ENCODE measurements around the gene FOXR1. TPM values are rescaled to one million over a fixed set of nuclear protein-coding genes. Genes with fewer than 3 reads are reported as not detected.
"Not testable (repeated sequence)": the region's sequence is repeated elsewhere in the genome, so short reads cannot be mapped to it uniquely, and the experiment has no call there.

Gene FOXR1
- total RNA-seq, 2 donors from 2014 or later, result not detected

DNA sequence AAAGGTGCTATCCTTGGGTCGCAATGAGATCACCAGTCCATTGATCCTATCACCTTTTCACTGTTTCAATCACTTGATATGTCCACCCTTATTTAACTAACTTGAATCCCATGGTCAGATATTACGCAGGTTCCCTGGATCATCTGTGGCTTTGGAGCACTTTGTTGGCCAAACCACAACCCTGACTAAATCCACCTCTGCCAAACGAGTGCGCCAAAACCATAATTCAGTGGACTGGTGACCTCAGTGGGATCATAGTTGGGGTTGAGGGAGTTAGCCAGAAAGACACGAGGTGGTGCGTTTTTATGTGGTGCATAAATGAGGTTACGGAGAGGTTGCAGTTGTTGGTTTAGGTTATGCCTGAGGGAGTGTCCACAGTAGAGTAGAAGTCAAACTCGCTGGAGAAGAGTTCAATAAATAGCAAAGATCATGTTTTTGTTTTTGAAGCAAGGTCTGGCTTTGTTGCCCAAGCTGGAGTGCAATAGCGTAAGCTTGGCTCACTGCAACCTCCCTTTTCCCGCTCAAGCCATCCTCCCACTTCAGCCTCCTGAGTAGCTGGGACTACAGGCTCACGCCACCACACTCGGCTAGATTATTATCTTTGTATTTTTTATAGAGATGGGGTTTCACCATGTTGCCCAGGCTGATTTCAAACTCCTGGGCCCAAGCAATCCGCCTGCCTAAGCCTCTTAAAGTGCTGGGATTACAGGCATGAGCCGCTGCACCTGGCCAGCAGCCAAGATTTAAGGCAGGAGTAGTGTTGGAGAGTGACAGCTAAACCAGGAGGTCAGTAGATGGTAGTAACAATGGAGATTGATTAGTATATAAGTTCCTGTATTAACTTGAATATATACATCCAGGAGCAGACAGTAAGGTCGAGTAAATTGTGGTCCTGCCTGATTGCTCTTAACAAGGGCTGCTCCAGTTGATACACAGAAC is 4.5 kb downstream of the FOXR1 start:
- no peaks in the 10 kb centered on the region for H3K9me3 ChIP-seq
- no peak for DNase-seq (ENCODE audit: low spot score)
- H3K27ac ChIP-seq, result no peak overlapping the region
- H3K4me1 ChIP-seq (ENCODE audit: control insufficient read depth in 1 of 2, low read depth in 2 of 2), result no peaks in the 10 kb centered on the region
- H3K27me3 ChIP-seq (replicated peaks; ENCODE audit: insufficient read depth), result no peaks in the 10 kb centered on the region
- H3K36me3 ChIP-seq, result no peaks in the 10 kb centered on the region
- TF ChIP-seq, protein P1, sequence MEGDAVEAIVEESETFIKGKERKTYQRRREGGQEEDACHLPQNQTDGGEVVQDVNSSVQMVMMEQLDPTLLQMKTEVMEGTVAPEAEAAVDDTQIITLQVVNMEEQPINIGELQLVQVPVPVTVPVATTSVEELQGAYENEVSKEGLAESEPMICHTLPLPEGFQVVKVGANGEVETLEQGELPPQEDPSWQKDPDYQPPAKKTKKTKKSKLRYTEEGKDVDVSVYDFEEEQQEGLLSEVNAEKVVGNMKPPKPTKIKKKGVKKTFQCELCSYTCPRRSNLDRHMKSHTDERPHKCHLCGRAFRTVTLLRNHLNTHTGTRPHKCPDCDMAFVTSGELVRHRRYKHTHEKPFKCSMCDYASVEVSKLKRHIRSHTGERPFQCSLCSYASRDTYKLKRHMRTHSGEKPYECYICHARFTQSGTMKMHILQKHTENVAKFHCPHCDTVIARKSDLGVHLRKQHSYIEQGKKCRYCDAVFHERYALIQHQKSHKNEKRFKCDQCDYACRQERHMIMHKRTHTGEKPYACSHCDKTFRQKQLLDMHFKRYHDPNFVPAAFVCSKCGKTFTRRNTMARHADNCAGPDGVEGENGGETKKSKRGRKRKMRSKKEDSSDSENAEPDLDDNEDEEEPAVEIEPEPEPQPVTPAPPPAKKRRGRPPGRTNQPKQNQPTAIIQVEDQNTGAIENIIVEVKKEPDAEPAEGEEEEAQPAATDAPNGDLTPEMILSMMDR (IDR thresholded peaks at IDR 0.05), result no peak
- no peak overlapping the region for H3K4me3 ChIP-seq
- no peak for ATAC-seq (ENCODE audit: insufficient number of reproducible peaks, low FRiP score, low read depth)

DNA sequence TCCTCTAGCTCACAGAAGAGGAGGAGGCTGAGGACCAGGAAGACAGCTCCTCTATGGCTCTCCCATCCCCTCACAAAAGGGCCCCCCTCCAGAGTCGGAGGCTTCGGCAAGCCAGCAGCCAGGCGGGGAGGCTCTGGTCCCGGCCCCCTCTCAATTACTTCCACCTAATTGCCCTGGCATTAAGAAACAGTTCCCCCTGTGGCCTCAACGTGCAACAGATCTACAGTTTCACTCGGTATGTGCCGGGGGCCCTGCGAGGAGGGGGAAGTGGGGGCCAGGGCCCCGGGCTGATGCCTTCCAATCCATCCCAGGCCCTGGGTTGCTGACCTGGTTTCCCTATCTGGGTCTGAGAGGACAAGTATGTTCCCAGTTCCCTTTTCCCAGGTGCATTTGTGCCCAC is 7.9 kb downstream of the FOXR1 start:
- H3K27ac ChIP-seq, result no peak overlapping the region
- H3K27me3 ChIP-seq (replicated peaks; ENCODE audit: insufficient read depth), result no peaks in the 10 kb centered on the region
- ATAC-seq (ENCODE audit: insufficient number of reproducible peaks, low FRiP score, low read depth), result no peak
- TF ChIP-seq, protein P1 (IDR thresholded peaks at IDR 0.05), result no peak
- no peaks in the 10 kb centered on the region for H3K9me3 ChIP-seq
- DNase-seq (ENCODE audit: low spot score), result no peak
- no peaks in the 10 kb centered on the region for H3K36me3 ChIP-seq
- no peaks in the 10 kb centered on the region for H3K4me1 ChIP-seq (ENCODE audit: control insufficient read depth in 1 of 2, low read depth in 2 of 2)
- H3K4me3 ChIP-seq, result no peak overlapping the region

DNA sequence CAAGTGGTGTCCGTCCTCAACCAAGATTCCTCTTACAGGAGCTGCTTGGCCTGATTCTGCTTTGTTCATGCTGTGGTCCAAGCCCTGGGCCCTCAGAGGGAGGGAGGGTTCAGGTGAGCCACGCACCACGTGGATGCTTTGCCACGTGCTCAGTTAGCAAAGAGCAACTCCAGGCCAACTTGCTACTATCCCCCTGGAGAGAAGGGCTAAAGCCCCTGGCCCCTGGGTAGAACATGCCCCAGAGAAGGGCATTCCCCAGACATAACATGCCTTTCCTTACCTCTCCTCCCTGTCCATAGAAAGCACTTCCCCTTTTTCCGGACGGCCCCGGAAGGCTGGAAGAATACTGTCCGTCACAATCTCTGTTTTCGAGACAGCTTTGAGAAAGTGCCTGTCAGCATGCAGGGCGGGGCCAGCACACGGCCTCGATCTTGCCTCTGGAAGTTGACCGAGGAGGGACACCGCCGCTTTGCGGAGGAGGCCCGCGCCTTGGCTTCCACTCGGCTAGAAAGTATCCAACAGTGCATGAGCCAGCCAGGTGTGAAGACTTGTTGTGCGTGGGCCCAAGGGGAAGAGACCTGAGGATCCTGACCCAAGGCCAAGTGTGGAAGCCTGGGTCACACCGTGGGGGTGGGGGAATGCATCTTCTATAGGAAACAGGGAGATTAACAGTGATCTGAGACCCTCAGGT is 8.8 kb downstream of the FOXR1 start:
- Histone ChIP-seq H3K36me3 (no peaks in the 10 kb centered on the region), H3K4me3 (no peak overlapping the region), H3K9me3 (no peaks in the 10 kb centered on the region), H3K27ac (no peak overlapping the region), H3K4me1 (ENCODE audit: control insufficient read depth in 1 of 2, low read depth in 2 of 2) (no peaks in the 10 kb centered on the region), H3K27me3 (replicated peaks; ENCODE audit: insufficient read depth) (no peaks in the 10 kb centered on the region)
- ATAC-seq (ENCODE audit: insufficient number of reproducible peaks, low FRiP score, low read depth) (no peak), DNase-seq (ENCODE audit: low spot score) (no peak)
- TF ChIP-seq, protein P1 (IDR thresholded peaks at IDR 0.05), result no peak

DNA sequence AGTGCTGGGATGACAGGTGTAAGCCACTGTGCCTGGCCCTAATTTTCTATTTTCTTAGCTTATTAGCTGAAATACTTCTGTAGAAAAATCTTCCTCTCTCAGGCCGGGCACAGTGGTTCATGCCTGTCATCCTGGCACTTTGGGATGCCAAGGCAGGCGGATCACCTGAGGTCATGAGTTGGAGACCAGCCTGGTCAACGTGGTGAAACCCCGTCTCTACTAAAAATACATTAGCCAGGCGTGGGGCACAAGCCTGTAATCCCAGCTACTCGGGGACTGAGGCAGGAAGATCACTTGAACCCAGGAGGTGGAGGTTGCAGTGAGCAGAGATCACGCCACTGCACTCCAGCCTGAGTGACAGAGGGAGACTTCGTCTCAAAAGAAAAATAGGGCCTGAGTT is 12.8 kb downstream of the FOXR1 start:
- H3K36me3 ChIP-seq; H3K4me3 ChIP-seq; ATAC-seq (ENCODE audit: insufficient number of reproducible peaks, low FRiP score, low read depth); H3K27ac ChIP-seq; H3K9me3 ChIP-seq; H3K27me3 ChIP-seq (replicated peaks; ENCODE audit: insufficient read depth); H3K4me1 ChIP-seq (ENCODE audit: control insufficient read depth in 1 of 2, low read depth in 2 of 2); DNase-seq (ENCODE audit: low spot score): not testable (repeated sequence)

DNA sequence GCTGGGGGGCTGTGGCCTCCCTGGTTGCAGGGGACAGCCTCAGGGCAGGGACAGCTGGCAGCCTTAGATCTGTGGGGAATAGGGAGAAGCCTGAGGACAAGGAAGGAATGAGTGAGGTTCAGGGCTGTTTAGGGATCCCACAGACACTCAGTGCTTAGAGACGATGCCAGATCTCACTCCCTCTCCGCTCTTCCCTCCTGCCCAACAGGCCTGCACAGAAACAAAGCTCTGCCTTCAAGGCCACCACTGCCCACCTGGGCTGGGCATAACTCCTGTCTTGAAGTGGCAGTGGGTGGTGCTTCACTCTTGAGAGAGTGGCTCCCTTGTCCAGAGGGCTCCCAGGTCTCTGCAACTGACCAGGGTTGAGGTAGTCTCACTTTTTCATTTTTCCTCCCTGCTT is 13.3 kb downstream of the FOXR1 start:
- H3K36me3 ChIP-seq, result no peaks in the 10 kb centered on the region
- no peaks in the 10 kb centered on the region for H3K4me1 ChIP-seq (ENCODE audit: control insufficient read depth in 1 of 2, low read depth in 2 of 2)
- no peaks in the 10 kb centered on the region for H3K9me3 ChIP-seq
- DNase-seq (ENCODE audit: low spot score), result no peak
- no peak overlapping the region for H3K27ac ChIP-seq
- no peaks in the 10 kb centered on the region for H3K27me3 ChIP-seq (replicated peaks; ENCODE audit: insufficient read depth)
- TF ChIP-seq, protein P1 (IDR thresholded peaks at IDR 0.05), result no peak
- no peak for ATAC-seq (ENCODE audit: insufficient number of reproducible peaks, low FRiP score, low read depth)
- H3K4me3 ChIP-seq, result no peak overlapping the region

All from thoracic aorta (tissue), 2 donors.